ENCODE data around the gene CEP164.

Gene CEP164

GRCh38 chr11:117337076-117337475 is 9.4 kb downstream of the CEP164 start:
- in situ Hi-C loops (cut with MboI; ENCODE audit: low pct_unique_long_range_greater_than_20kb, low sequenced_read_pairs, unreplicated experiment), result no loop called here
- no peak for TF ChIP-seq CTCF (IDR thresholded peaks at IDR 0.05; ENCODE audit: extremely low read depth, insufficient read depth, missing control alignments)
- DNase-seq (ENCODE audit: low spot score), result no peak

- no peak for TF ChIP-seq CTCF (IDR thresholded peaks at IDR 0.05; ENCODE audit: extremely low read depth, insufficient read depth, missing control alignments)
- DNase-seq (ENCODE audit: low spot score), result no peak
- in situ Hi-C loops (cut with MboI; ENCODE audit: low pct_unique_long_range_greater_than_20kb, low sequenced_read_pairs, unreplicated experiment), result no loop called here
Observed at GRCh38 chr11:117345039-117345438, 17.4 kb downstream of the CEP164 start.

GRCh38 chr11:117354550-117354949 is 26.9 kb downstream of the CEP164 start:
- in situ Hi-C loops (cut with MboI; ENCODE audit: low pct_unique_long_range_greater_than_20kb, low sequenced_read_pairs, unreplicated experiment), result no loop called here
- no peak for DNase-seq (ENCODE audit: low spot score)
- TF ChIP-seq CTCF (IDR thresholded peaks at IDR 0.05; ENCODE audit: extremely low read depth, insufficient read depth, missing control alignments), result no peak

GRCh38 chr11:117356126-117356890 is 28.7 kb downstream of the CEP164 start:
- no peak for DNase-seq (ENCODE audit: low spot score)
- in situ Hi-C loops (cut with MboI; ENCODE audit: low pct_unique_long_range_greater_than_20kb, low sequenced_read_pairs, unreplicated experiment), result no loop called here
- TF ChIP-seq CTCF (IDR thresholded peaks at IDR 0.05; ENCODE audit: extremely low read depth, insufficient read depth, missing control alignments), result no peak

GRCh38 chr11:117361432-117361831 is 33.8 kb downstream of the CEP164 start:
- no peak for DNase-seq (ENCODE audit: low spot score)
- TF ChIP-seq CTCF (IDR thresholded peaks at IDR 0.05; ENCODE audit: extremely low read depth, insufficient read depth, missing control alignments), result no peak
- in situ Hi-C loops (cut with MboI; ENCODE audit: low pct_unique_long_range_greater_than_20kb, low sequenced_read_pairs, unreplicated experiment), result no loop called here

- in situ Hi-C loops (cut with MboI; ENCODE audit: low pct_unique_long_range_greater_than_20kb, low sequenced_read_pairs, unreplicated experiment), result no loop called here
- DNase-seq (ENCODE audit: low spot score), result no peak
- TF ChIP-seq CTCF (IDR thresholded peaks at IDR 0.05; ENCODE audit: extremely low read depth, insufficient read depth, missing control alignments), result no peak
Observed at GRCh38 chr11:117366248-117366647, 38.6 kb downstream of the CEP164 start.

Measured in GM13977 (cell line).